ENCODE measurements around the gene SETD1B. TPM values are rescaled to one million over a fixed set of nuclear protein-coding genes. Genes with fewer than 3 reads are reported as not detected.

The SETD1B gene
- total RNA-seq, 1 experiment from 2014 or later = 32.2 TPM

DNA sequence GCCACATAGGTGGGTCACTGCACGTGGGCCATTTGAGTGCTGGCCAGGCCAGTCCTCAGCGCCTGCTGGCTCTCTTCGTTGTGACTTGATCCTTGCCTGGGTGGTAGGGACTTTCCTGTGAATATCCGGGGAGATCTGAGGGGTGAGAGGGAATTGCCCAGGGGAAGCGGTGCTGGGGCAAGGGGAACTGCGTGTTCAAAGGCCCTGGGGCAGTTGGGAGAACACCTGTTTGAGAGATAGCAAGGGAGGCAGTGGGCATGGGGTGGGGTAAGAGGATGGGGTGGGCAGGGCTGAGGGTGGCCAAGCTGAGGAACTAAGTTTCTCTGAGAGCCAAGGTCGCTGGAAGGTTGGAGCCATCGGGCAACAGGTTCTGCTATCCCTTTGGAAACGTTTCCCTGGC, 25.0 kb downstream of the SETD1B start:
- Mint-ChIP-seq H3K27ac (ENCODE audit: unreplicated experiment) (no peak overlapping the region), H3K4me1 (ENCODE audit: low read depth, unreplicated experiment) (no peaks in the 10 kb centered on the region), H3K27me3 (ENCODE audit: unreplicated experiment) (no peaks in the 10 kb centered on the region), H3K4me3 (ENCODE audit: low read depth, unreplicated experiment) (no peak overlapping the region), H3K9me3 (ENCODE audit: low read depth, unreplicated experiment) (no peaks in the 10 kb centered on the region), H3K36me3 (ENCODE audit: insufficient read depth, unreplicated experiment) (peaks cover 66% of the 10 kb centered on the region)
- intact Hi-C loops (cut with micrococcal nuclease; ENCODE audit: unreplicated experiment) = no loop called here
- DNase-seq = no peak
- BruUV-seq (replicated peaks) = no TSS peak
- CTCF ChIA-PET = no interaction called here
- TF ChIP-seq, protein P1, sequence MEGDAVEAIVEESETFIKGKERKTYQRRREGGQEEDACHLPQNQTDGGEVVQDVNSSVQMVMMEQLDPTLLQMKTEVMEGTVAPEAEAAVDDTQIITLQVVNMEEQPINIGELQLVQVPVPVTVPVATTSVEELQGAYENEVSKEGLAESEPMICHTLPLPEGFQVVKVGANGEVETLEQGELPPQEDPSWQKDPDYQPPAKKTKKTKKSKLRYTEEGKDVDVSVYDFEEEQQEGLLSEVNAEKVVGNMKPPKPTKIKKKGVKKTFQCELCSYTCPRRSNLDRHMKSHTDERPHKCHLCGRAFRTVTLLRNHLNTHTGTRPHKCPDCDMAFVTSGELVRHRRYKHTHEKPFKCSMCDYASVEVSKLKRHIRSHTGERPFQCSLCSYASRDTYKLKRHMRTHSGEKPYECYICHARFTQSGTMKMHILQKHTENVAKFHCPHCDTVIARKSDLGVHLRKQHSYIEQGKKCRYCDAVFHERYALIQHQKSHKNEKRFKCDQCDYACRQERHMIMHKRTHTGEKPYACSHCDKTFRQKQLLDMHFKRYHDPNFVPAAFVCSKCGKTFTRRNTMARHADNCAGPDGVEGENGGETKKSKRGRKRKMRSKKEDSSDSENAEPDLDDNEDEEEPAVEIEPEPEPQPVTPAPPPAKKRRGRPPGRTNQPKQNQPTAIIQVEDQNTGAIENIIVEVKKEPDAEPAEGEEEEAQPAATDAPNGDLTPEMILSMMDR (IDR thresholded peaks at IDR 0.05; ENCODE audit: unreplicated experiment) = no peak

DNA sequence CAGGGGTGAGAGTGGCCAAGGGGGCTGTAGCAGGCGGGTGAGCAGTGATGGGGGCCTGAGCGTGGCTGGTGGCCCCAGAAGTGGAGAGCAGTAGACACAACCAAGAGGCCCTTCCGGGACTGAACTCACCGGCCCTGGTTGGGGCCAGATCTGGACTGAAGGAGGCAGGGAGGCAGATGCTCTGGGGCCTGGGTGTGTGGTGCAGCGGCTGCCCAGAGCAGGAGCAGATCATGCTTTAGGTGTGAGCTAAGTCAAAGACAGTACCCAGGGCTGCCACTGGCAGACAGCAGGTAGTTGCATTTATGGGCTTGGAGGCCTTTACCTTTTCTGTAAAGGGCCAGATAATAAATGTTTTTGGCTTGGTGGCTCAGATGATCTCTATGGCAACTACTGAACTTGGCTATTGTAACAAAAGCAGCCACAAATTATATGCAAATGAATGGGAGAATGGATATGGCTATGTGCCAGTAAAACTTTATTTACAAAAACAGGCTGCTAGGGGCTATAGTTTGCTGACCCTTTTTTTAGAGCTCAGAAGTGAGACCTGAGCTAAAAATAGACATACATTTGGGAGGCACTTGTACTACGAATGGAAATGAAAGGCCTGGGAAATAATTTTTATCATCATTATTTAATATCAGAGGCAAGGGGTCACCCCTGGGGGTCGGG, 25.6 kb downstream of the SETD1B start:
- Mint-ChIP-seq H3K9me3 (ENCODE audit: low read depth, unreplicated experiment) (no peaks in the 10 kb centered on the region), H3K4me1 (ENCODE audit: low read depth, unreplicated experiment) (no peaks in the 10 kb centered on the region), H3K27me3 (ENCODE audit: unreplicated experiment) (no peaks in the 10 kb centered on the region), H3K27ac (ENCODE audit: unreplicated experiment) (no peak overlapping the region), H3K4me3 (ENCODE audit: low read depth, unreplicated experiment) (no peak overlapping the region), H3K36me3 (ENCODE audit: insufficient read depth, unreplicated experiment) (peaks cover 63% of the 10 kb centered on the region)
- TF ChIP-seq, protein P1 (IDR thresholded peaks at IDR 0.05; ENCODE audit: unreplicated experiment) = no peak
- CTCF ChIA-PET = interaction anchor here (0.7 kb wide), 1 partner anchor 899 kb away, joined by 5 read pairs; no protein-coding TSS in a partner anchor
- BruUV-seq (replicated peaks) = no TSS peak
- intact Hi-C loops (cut with micrococcal nuclease; ENCODE audit: unreplicated experiment) = no loop called here
- no peak for DNase-seq

DNA sequence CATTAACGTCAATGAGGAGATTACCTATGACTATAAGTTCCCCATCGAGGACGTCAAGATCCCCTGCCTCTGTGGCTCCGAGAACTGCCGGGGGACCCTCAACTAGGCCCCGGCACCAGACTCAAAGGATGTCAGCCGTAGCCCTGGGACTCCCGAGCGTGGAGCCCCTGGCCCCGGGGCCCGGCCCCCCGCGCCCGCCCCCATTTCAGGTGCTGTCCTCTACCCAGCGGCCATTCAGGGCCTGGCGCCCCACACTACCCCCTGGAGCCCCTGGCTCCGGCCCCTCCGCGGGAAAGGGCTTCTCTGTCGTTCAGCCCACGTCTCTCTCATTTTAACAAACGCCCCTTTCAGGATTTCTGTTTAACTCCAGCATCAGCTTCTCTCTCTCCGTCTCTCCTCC, 26.3 kb downstream of the SETD1B start:
- CTCF ChIA-PET = no interaction called here
- intact Hi-C loops (cut with micrococcal nuclease; ENCODE audit: unreplicated experiment) = no loop called here

DNA sequence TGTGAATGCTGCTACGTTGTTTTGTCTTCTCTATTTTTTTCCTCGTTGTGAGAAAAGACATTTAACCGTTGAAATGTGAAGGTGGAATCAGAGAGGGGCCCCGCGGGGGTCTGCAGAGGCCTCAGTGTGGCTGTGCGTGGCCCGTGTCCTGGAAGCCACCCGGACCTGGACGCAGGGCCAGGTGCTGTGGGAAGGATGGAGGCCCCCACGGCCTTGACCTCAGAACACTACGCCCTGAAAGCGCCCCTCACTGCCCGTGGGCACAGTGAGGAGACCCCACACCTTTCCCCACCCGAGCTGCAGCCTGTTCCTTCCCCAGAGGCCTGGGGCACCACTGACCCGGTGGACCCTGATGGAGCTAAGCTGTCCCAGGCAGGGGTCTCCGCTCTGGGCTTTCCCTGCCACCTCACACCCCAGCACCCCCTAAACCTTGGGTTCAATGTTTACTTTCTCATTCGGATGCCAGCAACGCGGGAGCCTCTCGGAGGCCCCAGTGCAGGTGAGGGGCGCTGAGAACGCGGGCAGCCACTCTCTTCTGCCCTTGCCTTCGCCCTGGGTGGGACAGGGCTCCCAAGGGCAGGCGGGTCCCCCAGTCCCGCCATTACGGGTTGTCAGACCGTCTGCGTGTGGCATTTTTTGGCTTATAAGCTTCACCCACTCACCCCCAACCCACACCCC, 26.9 kb downstream of the SETD1B start:
- Mint-ChIP-seq H3K4me1 (ENCODE audit: low read depth, unreplicated experiment) (no peaks in the 10 kb centered on the region), H3K27ac (ENCODE audit: unreplicated experiment) (no peak overlapping the region), H3K4me3 (ENCODE audit: low read depth, unreplicated experiment) (no peak overlapping the region), H3K9me3 (ENCODE audit: low read depth, unreplicated experiment) (no peaks in the 10 kb centered on the region), H3K27me3 (ENCODE audit: unreplicated experiment) (no peaks in the 10 kb centered on the region), H3K36me3 (ENCODE audit: insufficient read depth, unreplicated experiment) (peaks cover 52% of the 10 kb centered on the region)
- no TSS peak for BruUV-seq (replicated peaks)
- no peak for DNase-seq
- intact Hi-C loops (cut with micrococcal nuclease; ENCODE audit: unreplicated experiment) = no loop called here
- TF ChIP-seq, protein P1 (IDR thresholded peaks at IDR 0.05; ENCODE audit: unreplicated experiment) = no peak
- CTCF ChIA-PET = no interaction called here

More for the DNA sequence above, 26.3 kb downstream of the SETD1B start:
- Mint-ChIP-seq H3K4me3 (ENCODE audit: low read depth, unreplicated experiment) (no peak overlapping the region), H3K27me3 (ENCODE audit: unreplicated experiment) (no peaks in the 10 kb centered on the region), H3K4me1 (ENCODE audit: low read depth, unreplicated experiment) (no peaks in the 10 kb centered on the region), H3K9me3 (ENCODE audit: low read depth, unreplicated experiment) (no peaks in the 10 kb centered on the region), H3K36me3 (ENCODE audit: insufficient read depth, unreplicated experiment) (peaks cover 57% of the 10 kb centered on the region), H3K27ac (ENCODE audit: unreplicated experiment) (no peak overlapping the region)
- BruUV-seq (replicated peaks) = no TSS peak
- TF ChIP-seq, protein P1 (IDR thresholded peaks at IDR 0.05; ENCODE audit: unreplicated experiment) = no peak
- DNase-seq = no peak

Measured in Calu3 (cell line).